SK-N-SH (cell line): ENCODE data around the gene RAPGEF1.

Source experiments
- CTCF ChIP-seq: fragments of 200-600 bp; sonication (generic); IDR thresholded peaks from 2 replicates; pipeline ENCODE4 v1.6.1; 2017; ENCODE audit warnings: antibody characterized with exemption, mild to moderate bottlenecking, moderate library complexity
- EP300 ChIP-seq, 2 experiments: IDR thresholded peaks; 2 replicates each; pipeline versions ENCODE4 v1.4.0 to v1.6.1; 2012; ENCODE audit warnings: borderline replicate concordance in 1 of 2, low read depth in 1 of 2, low read length in 1 of 2
- EZH2phosphoT487 ChIP-seq: fragments of 200-600 bp; sonication (generic); IDR thresholded peaks from 2 replicates; pipeline ENCODE4 v1.6.1; 2017; ENCODE audit warnings: low read depth, mixed run types, mild to moderate bottlenecking, antibody characterized with exemption, moderate library complexity, borderline replicate concordance
- GABPA ChIP-seq: IDR thresholded peaks from 2 replicates; pipeline ENCODE4 v1.4.0; 2012; ENCODE audit warnings: low read depth, mild to moderate bottlenecking
- GATA2 ChIP-seq: sonication (generic); formaldehyde crosslinking; IDR thresholded peaks from 2 replicates; pipeline ENCODE4 v1.5.0; 2020; ENCODE audit warnings: mild to moderate bottlenecking, missing genetic modification reagents
- MXI1 ChIP-seq: IDR thresholded peaks from 2 replicates; pipeline ENCODE4 v1.6.1; 2012; ENCODE audit warnings: mild to moderate bottlenecking, low read depth, low read length, improper control_type of control experiment
- NFIC ChIP-seq: IDR thresholded peaks from 2 replicates; pipeline ENCODE4 v1.4.0; 2012; ENCODE audit warnings: borderline replicate concordance
- POLR2AphosphoS5 ChIP-seq: IDR thresholded peaks from 2 replicates; pipeline ENCODE4 v1.6.1; 2012; ENCODE audit warnings: low read depth, low read length
- RAD21 ChIP-seq: IDR thresholded peaks from 2 replicates; pipeline ENCODE4 v1.6.1; 2012; ENCODE audit warnings: mild to moderate bottlenecking, low read length
- RCOR1 ChIP-seq: fragments of 150-350 bp; IDR thresholded peaks from 2 replicates; pipeline ENCODE4 v1.6.1; 2017; ENCODE audit warnings: antibody characterized with exemption, low read length

- TF ChIP-seq CTCF (no peak), POLR2AphosphoS5 (no peak), NFIC (no peak), EP300 (IDR thresholded peaks at IDR 0.05; ENCODE audit: borderline replicate concordance in 1 of 2, low read depth in 1 of 2, low read length in 1 of 2) (no peak), GABPA (no peak), RAD21 (no peak), GATA2 (CRISPR knock-in tag) (no peak), MXI1 (no peak), EZH2phosphoT487 (no peak), RCOR1 (no peak)
These were observed 24.0 kb downstream of the RAPGEF1 start for GRCh38 chr9:131715906-131716305.
